Measurements from ENCODE around the gene GZMA. TPM values are rescaled to one million over a fixed set of nuclear protein-coding genes. Genes with fewer than 3 reads are reported as not detected.

Gene GZMA
- polyA plus RNA-seq, 1 donor (not counting 4 experiments of a cell fraction or from before 2014, with no cell fraction given), result not detected

DNA sequence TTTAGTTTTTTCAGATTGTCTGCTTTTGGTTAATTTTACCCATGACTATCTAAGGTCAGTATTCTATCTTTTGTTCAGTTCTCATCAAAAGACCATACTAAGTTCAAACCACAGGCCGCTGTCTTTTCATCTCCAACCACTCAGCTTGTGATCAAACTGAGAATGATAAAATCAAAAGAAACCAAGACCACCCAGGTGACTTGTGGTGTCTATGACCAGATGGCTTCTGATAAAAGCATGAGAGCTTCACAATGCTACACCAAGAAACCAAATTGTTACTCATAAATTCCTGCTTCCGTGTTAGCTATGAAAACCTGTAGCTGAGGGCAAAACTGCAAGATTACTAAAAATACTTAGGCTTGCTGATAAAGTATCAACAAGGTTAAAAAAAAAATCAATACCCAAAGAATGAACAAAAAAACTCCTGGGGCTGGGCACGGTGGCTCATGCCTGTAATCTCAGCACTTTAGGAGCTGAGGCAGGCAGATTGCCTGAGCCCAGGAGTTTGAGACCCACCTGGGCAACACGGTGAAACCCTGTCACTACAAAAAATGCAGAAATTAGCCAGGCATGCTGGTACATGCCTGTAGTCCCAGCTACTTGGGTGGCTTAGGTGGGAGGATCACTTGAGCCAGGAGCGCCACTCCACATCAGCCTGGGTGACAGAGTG is 31.7 kb downstream of the GZMA start:
- dilution Hi-C loops (cut with MboI; ENCODE audit: extremely low pct_ligation_motif_present, low sequenced_read_pairs), result loop anchor here (25.0 kb wide), 1 partner anchor 197 kb away; no protein-coding TSS in a partner anchor
- no peak overlapping the region for H3K4me2 ChIP-seq (ENCODE audit: control insufficient read depth, extremely low read depth, insufficient read depth, low read depth, low read length)
- no peak overlapping the region for H3K4me3 ChIP-seq (ENCODE audit: control insufficient read depth in 2 of 3, extremely low read depth in 1 of 3, insufficient read depth in 2 of 3, low read depth in 1 of 3, low read length in 3 of 3)
- no peak overlapping the region for H3K9ac ChIP-seq (ENCODE audit: control insufficient read depth, extremely low read depth, insufficient read depth, low read length)
- FAIRE-seq, result no peak
- H3K27me3 ChIP-seq (ENCODE audit: control insufficient read depth, extremely low read depth, insufficient read depth, low read length), result no peaks in the 10 kb centered on the region
- no peaks in the 10 kb centered on the region for H3K79me2 ChIP-seq (ENCODE audit: control insufficient read depth, insufficient read depth, low read length)
- no peaks in the 10 kb centered on the region for H3K4me1 ChIP-seq (ENCODE audit: control insufficient read depth, extremely low read depth, insufficient read depth, low read length)
- no peaks in the 10 kb centered on the region for H3K9me3 ChIP-seq (ENCODE audit: control insufficient read depth, low read depth, low read length)
- DNase-seq (ENCODE audit: low read depth, low spot score), result no peak
- H4K20me1 ChIP-seq (ENCODE audit: control insufficient read depth, extremely low read depth, insufficient read depth, low read length), result no peaks in the 10 kb centered on the region
- H3K36me3 ChIP-seq (ENCODE audit: control insufficient read depth in 2 of 2, extremely low read depth in 1 of 2, insufficient read depth in 2 of 2, low read length in 2 of 2), result no peaks in the 10 kb centered on the region
- H2AFZ ChIP-seq (ENCODE audit: control insufficient read depth, low read length), result no peak overlapping the region
- TF ChIP-seq, protein P1, sequence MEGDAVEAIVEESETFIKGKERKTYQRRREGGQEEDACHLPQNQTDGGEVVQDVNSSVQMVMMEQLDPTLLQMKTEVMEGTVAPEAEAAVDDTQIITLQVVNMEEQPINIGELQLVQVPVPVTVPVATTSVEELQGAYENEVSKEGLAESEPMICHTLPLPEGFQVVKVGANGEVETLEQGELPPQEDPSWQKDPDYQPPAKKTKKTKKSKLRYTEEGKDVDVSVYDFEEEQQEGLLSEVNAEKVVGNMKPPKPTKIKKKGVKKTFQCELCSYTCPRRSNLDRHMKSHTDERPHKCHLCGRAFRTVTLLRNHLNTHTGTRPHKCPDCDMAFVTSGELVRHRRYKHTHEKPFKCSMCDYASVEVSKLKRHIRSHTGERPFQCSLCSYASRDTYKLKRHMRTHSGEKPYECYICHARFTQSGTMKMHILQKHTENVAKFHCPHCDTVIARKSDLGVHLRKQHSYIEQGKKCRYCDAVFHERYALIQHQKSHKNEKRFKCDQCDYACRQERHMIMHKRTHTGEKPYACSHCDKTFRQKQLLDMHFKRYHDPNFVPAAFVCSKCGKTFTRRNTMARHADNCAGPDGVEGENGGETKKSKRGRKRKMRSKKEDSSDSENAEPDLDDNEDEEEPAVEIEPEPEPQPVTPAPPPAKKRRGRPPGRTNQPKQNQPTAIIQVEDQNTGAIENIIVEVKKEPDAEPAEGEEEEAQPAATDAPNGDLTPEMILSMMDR (optimal IDR thresholded peaks at IDR 0.05 in 1 of 3, IDR thresholded peaks at IDR 0.05 in 1 of 3, conservative IDR thresholded peaks at IDR 0.05 in 1 of 3; ENCODE audit: extremely low read depth in 1 of 3, insufficient read depth in 2 of 3, low read length in 3 of 3), result no peak
- TF ChIP-seq EZH2 (IDR thresholded peaks at IDR 0.05; ENCODE audit: low read length), result no peak
- H3K27ac ChIP-seq (ENCODE audit: control insufficient read depth, insufficient read depth, low read length), result no peak overlapping the region
- no peaks in the 10 kb centered on the region for H3K9me1 ChIP-seq (ENCODE audit: control insufficient read depth, extremely low read depth, insufficient read depth, low read length)

DNA sequence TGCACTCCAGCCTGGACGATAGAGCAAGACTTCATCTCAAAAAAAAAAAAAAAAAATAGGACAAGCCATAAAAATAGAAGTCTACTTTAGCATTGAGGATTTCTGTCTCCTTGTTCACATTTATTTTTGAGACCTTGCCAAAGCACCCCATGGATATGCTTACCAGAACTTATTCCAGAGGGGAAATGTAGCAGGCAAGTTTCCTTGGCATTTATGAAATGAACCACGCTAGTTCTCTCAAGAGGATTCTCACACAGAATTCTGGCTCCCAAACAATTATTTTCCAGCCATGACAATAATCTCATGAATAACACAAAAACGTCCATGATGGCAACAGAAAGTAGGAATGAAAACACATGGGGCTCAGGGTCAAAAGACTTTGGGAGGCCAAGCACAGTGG is 34.1 kb downstream of the GZMA start:
- H3K9me3 ChIP-seq (ENCODE audit: control insufficient read depth, low read depth, low read length), result no peaks in the 10 kb centered on the region
- no peaks in the 10 kb centered on the region for H3K79me2 ChIP-seq (ENCODE audit: control insufficient read depth, insufficient read depth, low read length)
- H3K27ac ChIP-seq (ENCODE audit: control insufficient read depth, insufficient read depth, low read length), result no peak overlapping the region
- no peaks in the 10 kb centered on the region for H3K9me1 ChIP-seq (ENCODE audit: control insufficient read depth, extremely low read depth, insufficient read depth, low read length)
- dilution Hi-C loops (cut with MboI; ENCODE audit: extremely low pct_ligation_motif_present, low sequenced_read_pairs), result loop anchor here (25.0 kb wide), 1 partner anchor 199 kb away; no protein-coding TSS in a partner anchor
- no peak overlapping the region for H3K9ac ChIP-seq (ENCODE audit: control insufficient read depth, extremely low read depth, insufficient read depth, low read length)
- FAIRE-seq, result no peak
- TF ChIP-seq, protein P1 (optimal IDR thresholded peaks at IDR 0.05 in 1 of 3, IDR thresholded peaks at IDR 0.05 in 1 of 3, conservative IDR thresholded peaks at IDR 0.05 in 1 of 3; ENCODE audit: extremely low read depth in 1 of 3, insufficient read depth in 2 of 3, low read length in 3 of 3), result no peak
- TF ChIP-seq EZH2 (IDR thresholded peaks at IDR 0.05; ENCODE audit: low read length), result no peak
- no peak overlapping the region for H2AFZ ChIP-seq (ENCODE audit: control insufficient read depth, low read length)
- H4K20me1 ChIP-seq (ENCODE audit: control insufficient read depth, extremely low read depth, insufficient read depth, low read length), result no peaks in the 10 kb centered on the region
- H3K4me2 ChIP-seq (ENCODE audit: control insufficient read depth, extremely low read depth, insufficient read depth, low read depth, low read length), result no peak overlapping the region
- no peaks in the 10 kb centered on the region for H3K4me1 ChIP-seq (ENCODE audit: control insufficient read depth, extremely low read depth, insufficient read depth, low read length)
- no peaks in the 10 kb centered on the region for H3K36me3 ChIP-seq (ENCODE audit: control insufficient read depth in 2 of 2, extremely low read depth in 1 of 2, insufficient read depth in 2 of 2, low read length in 2 of 2)
- H3K4me3 ChIP-seq (ENCODE audit: control insufficient read depth in 2 of 3, extremely low read depth in 1 of 3, insufficient read depth in 2 of 3, low read depth in 1 of 3, low read length in 3 of 3), result no peak overlapping the region
- no peak for DNase-seq (ENCODE audit: low read depth, low spot score)
- no peaks in the 10 kb centered on the region for H3K27me3 ChIP-seq (ENCODE audit: control insufficient read depth, extremely low read depth, insufficient read depth, low read length)

Measured in keratinocyte (primary cell).